Measurements from ENCODE around the gene OLA1. TPM values are rescaled to one million over a fixed set of nuclear protein-coding genes. Genes with fewer than 3 reads are reported as not detected.

Gene OLA1
- total RNA-seq, 2 donors from 2014 or later = 75.6 to 92.8 TPM

DNA sequence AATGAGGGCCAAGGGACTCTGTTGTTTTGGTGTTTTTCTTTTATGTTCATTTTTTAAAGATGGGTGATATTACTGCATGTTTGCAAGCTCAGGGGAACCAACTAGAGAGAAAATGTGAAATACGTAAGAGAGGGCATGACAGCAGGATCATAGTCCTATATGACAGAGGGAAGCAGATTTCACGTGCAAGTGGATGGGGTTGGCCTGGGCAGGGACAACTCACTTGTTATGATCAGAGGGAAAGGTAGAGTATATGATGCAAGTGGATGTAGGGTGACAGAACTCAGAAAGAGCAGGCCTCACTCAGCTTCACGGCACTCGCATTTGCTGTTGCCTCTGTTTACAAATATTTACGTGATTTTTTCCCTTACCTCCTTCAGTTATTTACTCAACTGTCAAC is 67.0 kb downstream of the OLA1 start:
- TF ChIP-seq, protein P1, sequence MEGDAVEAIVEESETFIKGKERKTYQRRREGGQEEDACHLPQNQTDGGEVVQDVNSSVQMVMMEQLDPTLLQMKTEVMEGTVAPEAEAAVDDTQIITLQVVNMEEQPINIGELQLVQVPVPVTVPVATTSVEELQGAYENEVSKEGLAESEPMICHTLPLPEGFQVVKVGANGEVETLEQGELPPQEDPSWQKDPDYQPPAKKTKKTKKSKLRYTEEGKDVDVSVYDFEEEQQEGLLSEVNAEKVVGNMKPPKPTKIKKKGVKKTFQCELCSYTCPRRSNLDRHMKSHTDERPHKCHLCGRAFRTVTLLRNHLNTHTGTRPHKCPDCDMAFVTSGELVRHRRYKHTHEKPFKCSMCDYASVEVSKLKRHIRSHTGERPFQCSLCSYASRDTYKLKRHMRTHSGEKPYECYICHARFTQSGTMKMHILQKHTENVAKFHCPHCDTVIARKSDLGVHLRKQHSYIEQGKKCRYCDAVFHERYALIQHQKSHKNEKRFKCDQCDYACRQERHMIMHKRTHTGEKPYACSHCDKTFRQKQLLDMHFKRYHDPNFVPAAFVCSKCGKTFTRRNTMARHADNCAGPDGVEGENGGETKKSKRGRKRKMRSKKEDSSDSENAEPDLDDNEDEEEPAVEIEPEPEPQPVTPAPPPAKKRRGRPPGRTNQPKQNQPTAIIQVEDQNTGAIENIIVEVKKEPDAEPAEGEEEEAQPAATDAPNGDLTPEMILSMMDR (IDR thresholded peaks at IDR 0.05) = no peak
- no peak for DNase-seq
- intact Hi-C loops (cut with DNase I) = no loop called here
- Histone ChIP-seq H3K36me3 (no peaks in the 10 kb centered on the region), H3K4me1 (no peaks in the 10 kb centered on the region), H3K27me3 (no peaks in the 10 kb centered on the region), H3K27ac (no peak overlapping the region), H3K9me3 (no peaks in the 10 kb centered on the region), H3K4me3 (no peak overlapping the region), H3K9ac (ENCODE audit: low read depth in 2 of 2, low read length in 2 of 2) (no peak overlapping the region)

DNA sequence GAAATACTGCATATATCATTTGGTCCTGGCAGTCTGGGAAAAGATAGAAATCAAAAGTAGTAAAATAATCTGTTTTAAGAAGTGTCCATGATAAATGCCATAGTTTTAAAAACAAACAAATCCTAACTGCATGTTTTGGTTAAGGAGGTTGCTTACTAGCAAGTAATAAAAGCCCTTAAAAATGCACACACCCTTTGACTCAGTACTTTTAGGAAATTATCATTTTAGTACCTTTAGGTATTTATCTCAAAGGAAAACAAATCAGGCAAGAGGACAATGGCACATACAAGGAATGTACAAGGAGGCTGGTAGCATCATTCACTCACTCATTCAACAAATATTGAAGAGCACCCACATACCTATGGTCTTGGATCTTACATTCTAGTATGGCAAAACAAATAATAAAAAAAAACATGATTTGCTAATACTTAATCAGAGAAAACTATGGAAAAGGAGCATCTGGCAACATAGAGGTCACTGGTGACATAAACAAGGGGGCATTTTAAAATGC is 67.6 kb downstream of the OLA1 start:
- no peak for DNase-seq
- intact Hi-C loops (cut with DNase I) = no loop called here
- TF ChIP-seq, protein P1 (IDR thresholded peaks at IDR 0.05) = no peak
- Histone ChIP-seq H3K36me3 (no peaks in the 10 kb centered on the region), H3K4me1 (no peaks in the 10 kb centered on the region), H3K27me3 (no peaks in the 10 kb centered on the region), H3K27ac (no peak overlapping the region), H3K9me3 (no peaks in the 10 kb centered on the region), H3K9ac (ENCODE audit: low read depth in 2 of 2, low read length in 2 of 2) (no peak overlapping the region), H3K4me3 (no peak overlapping the region)

DNA sequence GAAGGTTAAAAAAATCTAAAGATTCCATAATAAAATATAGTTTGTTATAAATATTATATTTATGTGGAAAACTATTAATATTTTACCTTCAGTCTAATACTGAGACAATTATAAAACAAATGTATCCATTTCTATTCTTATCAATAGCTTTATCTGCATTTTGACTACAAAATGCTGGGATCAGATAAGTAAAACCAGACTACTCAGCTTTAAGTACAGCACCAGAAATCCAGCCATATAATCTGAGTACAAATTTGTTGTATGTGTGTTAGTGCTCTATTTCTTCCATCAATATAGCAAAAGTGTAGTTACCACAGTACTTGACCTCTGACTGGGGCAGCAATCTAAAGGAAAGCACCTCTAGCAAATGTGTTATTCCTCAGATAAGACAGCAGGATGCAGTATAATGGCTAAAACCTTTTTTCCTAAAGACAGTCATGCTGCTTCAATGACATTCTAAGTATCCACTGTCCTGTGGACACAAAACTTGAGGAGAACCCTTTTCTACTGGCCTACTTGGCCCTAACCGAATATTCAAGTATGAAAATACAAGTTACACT is 68.1 kb downstream of the OLA1 start:
- intact Hi-C loops (cut with DNase I) = no loop called here
- Histone ChIP-seq H3K27me3 (no peaks in the 10 kb centered on the region), H3K36me3 (no peaks in the 10 kb centered on the region), H3K27ac (no peak overlapping the region), H3K4me3 (no peak overlapping the region), H3K9me3 (no peaks in the 10 kb centered on the region), H3K4me1 (no peaks in the 10 kb centered on the region), H3K9ac (ENCODE audit: low read depth in 2 of 2, low read length in 2 of 2) (no peak overlapping the region)
- TF ChIP-seq, protein P1 (IDR thresholded peaks at IDR 0.05) = no peak
- no peak for DNase-seq

DNA sequence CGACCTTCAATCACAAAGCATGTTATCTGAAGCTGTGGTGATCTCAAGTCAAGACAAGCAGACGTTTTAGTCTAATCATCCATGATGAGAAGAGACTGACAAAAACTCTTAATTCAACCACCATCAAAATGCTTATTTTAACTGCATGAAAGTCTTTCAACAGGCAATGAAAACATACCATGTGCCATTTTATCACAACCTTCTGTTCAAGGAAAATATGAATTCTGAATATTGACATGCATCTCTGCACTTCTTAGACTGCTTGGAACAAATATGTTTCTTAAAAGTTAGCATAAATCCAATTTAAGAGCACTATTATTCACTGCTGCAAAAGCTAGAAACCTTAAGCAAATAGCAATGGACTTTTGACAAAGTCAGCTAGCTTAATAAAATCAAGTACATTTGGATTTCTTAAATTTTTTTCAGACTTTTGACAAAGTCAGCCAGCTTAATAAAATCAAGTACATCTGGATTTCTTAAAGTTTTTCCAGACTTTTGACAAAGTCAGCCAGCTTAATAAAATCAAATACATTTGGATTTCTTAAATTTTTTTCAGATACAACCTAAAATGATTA is 70.9 kb downstream of the OLA1 start:
- Histone ChIP-seq H3K27me3 (no peaks in the 10 kb centered on the region), H3K27ac (no peak overlapping the region), H3K4me3 (no peak overlapping the region), H3K9me3 (no peaks in the 10 kb centered on the region), H3K4me1 (no peaks in the 10 kb centered on the region), H3K36me3 (no peaks in the 10 kb centered on the region), H3K9ac (ENCODE audit: low read depth in 2 of 2, low read length in 2 of 2) (no peak overlapping the region)
- no peak for DNase-seq
- intact Hi-C loops (cut with DNase I) = no loop called here
- TF ChIP-seq, protein P1 (IDR thresholded peaks at IDR 0.05) = no peak

DNA sequence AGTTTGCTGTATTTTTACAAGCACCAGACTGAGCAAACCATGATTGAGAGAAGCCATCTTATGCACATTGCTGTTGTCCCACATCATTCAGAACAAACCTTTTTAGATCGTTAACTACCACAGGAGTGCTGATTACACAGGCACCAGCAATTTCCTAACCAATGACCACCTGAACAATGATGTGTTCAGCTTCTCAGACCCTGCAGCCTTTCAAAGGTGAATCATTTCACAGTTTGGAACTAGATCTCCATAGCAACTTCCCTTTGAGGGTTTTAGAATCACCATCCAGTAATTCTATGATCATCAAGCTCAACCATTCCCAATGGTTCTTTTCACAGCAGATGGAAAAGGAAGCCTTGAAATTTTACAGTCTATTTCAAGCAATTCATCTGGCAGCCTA is 71.4 kb downstream of the OLA1 start:
- H3K4me1 ChIP-seq = no peaks in the 10 kb centered on the region
- no peaks in the 10 kb centered on the region for H3K36me3 ChIP-seq
- no peak overlapping the region for H3K4me3 ChIP-seq
- no peak overlapping the region for H3K9ac ChIP-seq (ENCODE audit: low read depth in 2 of 2, low read length in 2 of 2)
- intact Hi-C loops (cut with DNase I) = no loop called here
- TF ChIP-seq, protein P1 (IDR thresholded peaks at IDR 0.05) = no peak
- H3K9me3 ChIP-seq = no peaks in the 10 kb centered on the region
- H3K27me3 ChIP-seq = no peaks in the 10 kb centered on the region
- DNase-seq = no peak
- H3K27ac ChIP-seq = no peak overlapping the region
